ENCODE results near the gene LRCH4.
"Not testable (repeated sequence)": the region's sequence is repeated elsewhere in the genome, so short reads cannot be mapped to it uniquely, and the experiment has no call there.

Gene LRCH4

DNA sequence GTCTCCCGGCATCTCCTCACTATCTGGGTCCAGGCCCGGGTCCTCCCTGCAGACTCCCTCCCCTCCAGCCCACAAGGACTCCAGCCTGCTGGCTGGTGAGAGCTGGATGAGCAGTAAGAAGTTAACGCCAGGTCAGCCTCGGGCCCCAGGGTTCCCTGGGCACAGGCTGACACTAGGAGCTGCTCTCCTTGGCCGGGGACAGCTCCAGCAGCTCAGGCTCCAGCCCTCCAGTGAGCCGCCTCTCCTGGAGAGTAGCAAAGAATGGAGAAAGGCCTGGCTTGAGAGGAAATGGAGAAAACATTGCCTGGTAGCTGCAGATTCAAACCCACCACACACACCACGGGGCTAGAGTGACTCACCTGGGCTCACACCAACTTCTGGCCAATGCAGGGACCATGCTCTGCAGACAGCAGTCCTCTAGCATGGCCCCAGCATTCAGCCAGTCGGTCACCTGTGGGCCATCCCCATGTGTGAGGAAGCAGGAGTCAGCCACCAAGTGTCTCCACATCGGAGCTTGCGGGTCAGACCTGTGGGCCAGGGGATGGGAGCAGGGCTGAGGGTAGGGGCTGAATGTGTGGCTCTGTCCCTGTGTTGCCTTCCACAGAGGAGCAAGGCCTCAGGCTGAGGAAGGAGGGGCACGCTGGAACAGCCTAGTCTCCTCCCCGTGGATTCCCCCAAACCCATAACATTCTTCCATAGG lies 18.7 kb downstream of the LRCH4 start:
- no peak for DNase-seq

DNA sequence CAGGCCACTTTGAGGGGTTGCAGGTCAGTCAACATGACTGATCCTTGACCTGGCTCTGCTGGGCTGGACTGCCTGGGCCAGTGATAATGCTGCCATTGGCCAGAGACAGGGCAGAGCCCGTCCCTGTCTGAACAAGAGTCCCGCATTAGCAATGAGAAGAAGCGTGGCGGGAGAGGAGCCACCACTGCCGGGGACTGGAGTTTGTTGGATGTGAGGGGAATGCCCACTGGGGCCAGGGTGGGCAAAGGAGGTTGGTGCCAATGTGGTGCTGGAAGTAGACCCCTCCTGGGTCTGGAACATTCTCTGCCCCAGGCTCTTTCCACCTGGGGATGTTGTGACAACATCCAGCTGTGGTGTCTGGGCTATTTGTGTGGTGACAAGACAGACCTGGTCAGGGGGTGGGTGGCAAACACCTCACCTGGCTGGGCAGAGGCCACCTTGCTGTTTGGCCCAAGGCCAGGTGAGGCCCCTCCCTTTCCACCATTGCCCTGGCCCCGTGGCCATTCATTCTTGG lies 19.9 kb downstream of the LRCH4 start:
- DNase-seq = no peak

DNA sequence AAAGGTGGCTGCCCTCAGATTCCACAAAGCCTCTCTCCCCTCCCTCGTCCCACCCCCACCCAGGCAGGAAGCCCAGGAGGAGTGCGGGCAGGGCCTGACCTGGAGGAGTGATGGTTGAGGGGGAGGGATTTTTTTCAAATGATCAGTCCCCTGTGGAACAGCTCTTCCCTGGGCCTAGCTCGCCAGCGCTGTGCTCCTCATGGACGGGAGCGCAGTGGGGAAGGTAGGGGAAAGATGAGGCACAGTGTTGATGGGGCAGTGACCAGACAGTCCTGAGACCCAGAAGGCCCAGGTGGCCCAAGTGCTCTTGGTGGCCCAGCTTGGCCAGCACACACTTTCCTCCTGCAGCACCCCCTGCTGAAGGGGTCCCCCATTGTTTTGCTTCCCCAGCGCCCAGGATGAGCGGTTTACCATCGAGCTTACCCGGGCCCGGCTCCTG lies 20.8 kb downstream of the LRCH4 start:
- no peak for DNase-seq

DNA sequence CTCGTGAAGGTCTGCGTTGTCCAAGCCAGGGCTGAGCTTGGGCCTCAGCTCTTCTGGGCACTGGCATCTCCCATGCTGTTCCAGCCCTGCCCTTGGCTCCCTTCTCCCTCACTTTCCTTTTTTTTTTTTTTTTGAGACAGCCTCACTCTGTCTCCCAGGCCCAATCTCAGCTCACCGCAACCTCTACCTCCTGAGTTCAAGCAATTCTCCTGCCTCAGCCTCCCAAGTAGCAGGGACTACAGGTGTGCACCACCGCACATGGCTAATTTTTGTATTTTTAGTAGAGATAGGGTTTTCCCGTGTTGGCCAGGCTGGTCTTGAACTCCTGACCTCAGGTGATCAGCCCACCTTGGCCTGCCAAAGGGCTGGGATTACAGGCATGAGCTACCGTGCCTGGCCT lies 21.5 kb downstream of the LRCH4 start:
- not testable (repeated sequence) for DNase-seq

GRCh38 chr7:100563809-100564400 lies 22.0 kb downstream of the LRCH4 start:
- peak; percentile 60 to 79 (median 73) for DNase-seq

DNA sequence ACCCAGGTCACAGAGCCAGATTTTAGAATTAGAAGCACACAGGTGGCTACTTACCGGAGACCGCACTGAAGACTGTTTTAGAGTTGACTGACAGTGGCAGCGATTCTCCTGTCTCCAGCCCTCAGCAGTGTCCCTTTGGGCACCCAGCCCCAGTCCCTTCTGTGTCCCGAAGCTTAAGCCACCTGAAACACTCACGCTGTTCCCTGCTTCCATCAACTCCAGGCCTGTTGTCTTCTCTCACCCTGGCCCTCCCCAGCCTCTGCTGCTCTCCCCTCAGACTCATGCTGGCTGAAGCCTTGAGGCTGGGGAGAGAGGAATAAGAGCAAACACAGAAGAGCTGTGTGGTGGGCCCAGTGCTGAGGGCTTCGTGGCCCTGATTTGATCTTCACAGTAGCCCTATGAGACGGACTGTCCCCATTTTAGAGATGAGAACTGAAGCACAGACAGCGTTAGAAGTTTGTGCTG lies 22.8 kb downstream of the LRCH4 start:
- no peak for DNase-seq

DNA sequence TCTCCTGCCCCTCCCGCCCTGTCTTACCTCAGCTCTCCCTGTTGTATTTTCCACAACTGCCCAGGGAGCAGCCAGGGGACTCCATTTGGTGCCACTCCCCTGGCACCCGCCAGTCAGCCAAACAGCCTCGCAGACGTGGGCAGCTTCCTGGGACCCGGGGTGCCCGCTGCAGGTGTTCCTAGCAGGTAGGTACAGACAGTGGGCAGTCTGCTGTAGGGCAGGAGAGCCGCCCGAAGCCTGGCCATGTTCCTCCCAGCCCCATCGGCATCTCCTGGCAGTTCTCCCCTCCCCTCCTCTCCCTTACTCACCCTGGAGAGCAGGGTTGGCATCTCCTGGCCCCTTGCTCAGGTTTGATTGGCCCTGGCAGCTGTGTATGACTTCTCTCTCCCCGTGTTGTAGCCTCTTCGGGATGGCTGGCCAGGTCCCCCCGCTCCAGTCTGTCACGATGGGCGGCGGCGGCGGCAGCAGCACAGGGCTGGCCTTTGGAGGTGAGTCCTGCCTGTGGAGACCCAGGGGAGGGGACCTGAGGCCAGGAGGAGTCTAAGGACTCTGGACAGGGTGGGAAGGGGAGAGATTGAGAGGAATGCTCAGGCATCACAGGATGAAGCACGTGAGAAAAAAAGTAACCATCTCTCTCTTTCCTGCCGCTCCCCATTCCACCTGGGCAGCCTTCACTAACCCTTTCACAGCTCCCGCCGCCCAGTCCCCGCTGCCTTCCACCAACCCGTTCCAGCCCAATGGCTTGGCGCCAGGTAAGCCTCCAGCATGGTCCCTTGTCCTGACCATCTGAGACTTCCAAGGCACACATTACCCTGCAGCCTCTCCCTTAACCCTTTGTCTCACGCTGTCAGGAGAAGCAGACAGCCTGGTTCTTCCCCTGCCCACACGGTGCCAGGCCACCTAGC lies 23.5 kb downstream of the LRCH4 start:
- DNase-seq = no peak

DNA sequence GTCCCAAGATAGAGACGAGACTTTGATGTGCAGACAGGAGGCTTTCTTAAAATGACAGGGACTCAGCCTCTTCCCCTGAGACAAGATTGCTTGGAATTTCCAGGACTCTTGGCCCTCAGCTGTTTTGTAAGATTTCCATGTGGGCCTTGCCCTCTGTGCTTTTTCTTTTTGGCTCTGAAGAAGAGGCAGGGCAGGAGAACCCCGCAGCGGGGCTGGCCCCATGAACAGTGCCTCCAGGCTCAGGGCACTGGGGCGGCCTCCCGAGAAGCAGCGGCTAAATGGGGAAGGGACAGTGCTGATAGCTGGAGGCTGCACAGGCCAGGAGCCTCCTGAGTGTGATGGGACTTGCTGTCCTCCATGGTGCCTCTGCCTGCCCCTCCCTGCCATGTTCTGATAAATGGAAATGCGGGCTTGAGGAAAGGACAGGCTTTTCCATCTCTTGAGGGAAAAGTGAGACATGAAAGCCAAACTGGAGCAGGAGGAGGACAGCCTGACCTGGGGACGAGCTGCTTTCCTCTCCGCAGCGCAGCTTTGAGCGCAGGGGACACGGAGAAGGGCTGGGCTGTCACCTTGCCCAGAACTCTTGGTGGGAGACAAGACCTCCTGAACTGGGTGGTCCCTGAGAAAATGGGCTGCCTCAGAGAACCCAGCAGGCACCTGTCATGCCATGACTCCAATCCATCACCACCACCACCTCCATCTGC lies 24.3 kb downstream of the LRCH4 start:
- no peak for DNase-seq

- DNase-seq = no peak
These were observed 26.8 kb downstream of the LRCH4 start for GRCh38 chr7:100559127-100559526.

DNA sequence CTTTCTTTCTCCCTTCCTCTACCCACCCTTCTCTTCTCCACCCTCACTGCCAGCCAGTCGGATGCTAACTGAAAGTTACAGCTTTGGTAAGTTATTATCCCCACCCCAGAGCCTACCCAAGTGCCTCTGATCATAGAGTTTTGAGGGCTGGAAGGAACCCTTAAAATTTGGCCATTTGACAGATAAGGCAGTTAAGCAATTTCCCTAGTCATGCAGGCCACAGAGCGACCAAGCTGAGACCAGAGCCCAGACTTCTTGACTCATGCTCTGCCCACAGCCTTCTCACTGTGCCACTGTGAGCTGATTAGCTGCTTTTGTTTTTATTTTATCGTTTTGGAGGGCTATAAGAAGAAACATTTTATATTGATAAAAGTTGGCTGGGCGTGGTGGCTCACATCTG lies 29.4 kb downstream of the LRCH4 start:
- DNase-seq = no peak

DNA sequence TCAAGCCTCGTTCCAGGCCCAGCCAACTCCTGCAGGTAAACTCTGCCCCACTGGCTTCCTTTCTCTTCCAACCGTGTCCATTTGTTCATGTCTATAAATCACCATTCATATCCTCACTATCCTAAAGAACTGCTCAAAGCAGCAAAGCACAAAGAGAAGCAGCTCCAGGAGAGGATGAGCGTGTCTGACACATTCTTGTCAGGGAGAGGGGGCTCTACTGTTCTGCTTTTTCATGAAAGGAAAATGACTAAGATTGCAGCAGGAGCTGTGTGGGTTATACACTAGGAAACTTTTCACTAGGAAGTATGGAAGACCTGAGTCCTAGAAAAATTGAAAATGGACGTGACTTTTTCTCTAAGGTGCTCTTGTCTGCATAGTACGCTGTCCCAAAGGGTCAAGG lies 30.2 kb downstream of the LRCH4 start:
- DNase-seq = no peak

GRCh38 chr7:100553032-100553431 lies 32.9 kb downstream of the LRCH4 start:
- no peak for DNase-seq

- DNase-seq = no peak
These were observed 33.4 kb downstream of the LRCH4 start for GRCh38 chr7:100552532-100552931.

DNA sequence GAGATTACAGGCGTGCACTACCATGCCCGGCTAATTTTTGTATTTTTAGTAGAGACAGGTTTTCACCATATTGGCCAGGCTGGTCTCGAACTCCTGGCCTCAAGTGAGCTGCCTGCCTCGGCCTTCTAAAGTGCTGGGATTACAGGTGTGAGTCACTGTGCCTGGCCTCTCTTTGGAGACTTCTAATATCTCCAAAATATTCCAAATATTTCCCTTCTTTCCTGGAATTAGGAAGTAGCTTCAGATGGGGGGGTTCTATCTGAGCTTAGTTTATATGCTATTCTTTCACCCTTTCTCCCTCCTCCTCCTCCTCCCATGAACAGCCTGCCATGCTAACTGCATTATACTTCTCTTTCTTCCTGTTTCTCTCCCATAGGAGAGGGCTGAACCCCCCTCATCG lies 37.5 kb downstream of the LRCH4 start:
- DNase-seq = not testable (repeated sequence)

GRCh38 chr7:100547872-100548271 lies 38.1 kb downstream of the LRCH4 start:
- peak in 1 of 5 experiments; percentile 36 for DNase-seq

GRCh38 chr7:100546926-100547800 lies 38.8 kb downstream of the LRCH4 start:
- DNase-seq = peak in 1 of 5 experiments; percentile 59

DNA sequence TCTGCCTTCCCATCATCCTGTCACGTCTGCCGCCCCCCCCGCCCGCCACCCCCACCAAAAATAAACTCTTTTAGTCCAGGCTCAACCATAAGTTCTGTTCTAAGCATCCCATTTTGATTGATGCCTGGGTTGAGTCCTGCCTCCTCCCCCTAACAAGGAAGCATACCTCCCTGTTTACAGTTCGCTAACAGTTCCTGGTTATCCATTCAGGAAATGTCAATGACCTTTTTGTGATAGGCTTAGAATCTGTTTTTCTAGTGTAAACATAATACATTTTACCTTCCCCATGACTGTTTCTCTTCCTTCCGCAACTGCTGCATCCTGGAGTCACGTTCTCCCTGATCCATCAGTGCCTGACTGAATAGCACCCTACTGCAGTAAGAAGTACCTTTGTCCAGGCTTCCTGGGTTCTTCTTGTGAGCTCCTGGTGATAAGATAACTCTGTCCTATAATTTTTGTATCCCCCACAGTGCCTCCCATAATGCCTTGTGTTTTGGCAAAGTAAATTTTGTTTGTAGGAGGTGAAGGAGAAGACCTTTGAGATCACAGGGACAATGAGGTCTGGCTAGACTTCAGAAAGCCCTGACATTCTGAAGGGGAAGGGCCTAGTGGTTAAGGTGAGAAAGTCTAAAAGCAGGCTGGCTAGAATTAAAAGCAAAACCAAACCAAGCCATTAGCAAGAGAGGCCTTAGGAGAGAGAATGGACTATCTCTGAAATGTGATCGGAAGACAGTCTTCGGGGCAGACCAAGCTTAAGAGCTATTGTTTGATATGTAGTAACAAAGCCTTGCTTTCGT lies 39.6 kb downstream of the LRCH4 start:
- DNase-seq = peak in 2 of 5 experiments; percentile 66 to 68

- peak in 2 of 5 experiments; percentile 33 to 78 for DNase-seq
These were observed 40.4 kb downstream of the LRCH4 start for GRCh38 chr7:100545360-100546128.

DNA sequence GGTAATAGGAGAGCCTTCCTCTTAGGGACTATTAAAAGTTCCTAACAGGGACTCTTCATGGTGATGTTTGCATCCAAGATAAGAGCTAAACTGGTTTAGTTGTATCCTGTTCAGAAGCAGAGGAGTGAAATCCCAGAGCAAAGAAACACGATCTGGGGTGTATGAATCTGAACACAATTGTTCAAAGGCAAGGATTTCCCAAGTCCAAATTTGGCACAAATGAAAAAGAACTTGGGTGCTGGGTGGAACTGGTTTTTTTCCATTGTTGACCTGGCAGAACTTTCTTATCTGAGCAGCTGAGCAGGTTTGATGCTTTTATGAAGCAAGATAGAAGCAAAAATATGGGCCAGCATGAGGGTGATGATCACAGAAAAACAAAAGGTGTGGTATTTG lies 41.0 kb downstream of the LRCH4 start:
- no peak for DNase-seq

DNA sequence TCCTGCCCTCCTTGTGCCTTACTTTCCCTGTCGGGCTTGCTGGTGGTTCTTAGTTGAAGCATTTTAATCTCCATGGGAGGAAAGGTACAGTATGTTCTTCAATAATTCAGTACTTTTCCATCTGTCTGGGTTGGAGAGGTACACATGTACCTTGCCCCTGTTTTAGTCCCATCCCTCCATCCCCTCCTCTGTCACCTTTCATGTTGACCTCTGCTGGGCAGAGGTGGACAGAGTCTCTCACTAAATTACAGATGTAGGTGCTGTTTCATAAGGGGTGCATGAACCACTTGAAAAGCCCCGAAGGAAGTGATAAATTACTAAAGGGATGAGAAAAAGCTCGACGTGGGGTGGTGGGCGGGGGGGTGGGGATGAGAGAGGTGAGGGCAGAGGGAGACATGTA lies 41.5 kb downstream of the LRCH4 start:
- DNase-seq = peak in 1 of 5 experiments; percentile 7
